NCI-H526 (cell line): ENCODE results near the gene CDC40.
"Not testable (repeated sequence)": the region's sequence is repeated elsewhere in the genome, so short reads cannot be mapped to it uniquely, and the experiment has no call there.

Experiments
- DNase-seq, 2 experiments: peaks; one replicate each; lab custom pipeline; 2025; lab: John Stamatoyannopoulos, UW

CDC40 gene

DNA sequence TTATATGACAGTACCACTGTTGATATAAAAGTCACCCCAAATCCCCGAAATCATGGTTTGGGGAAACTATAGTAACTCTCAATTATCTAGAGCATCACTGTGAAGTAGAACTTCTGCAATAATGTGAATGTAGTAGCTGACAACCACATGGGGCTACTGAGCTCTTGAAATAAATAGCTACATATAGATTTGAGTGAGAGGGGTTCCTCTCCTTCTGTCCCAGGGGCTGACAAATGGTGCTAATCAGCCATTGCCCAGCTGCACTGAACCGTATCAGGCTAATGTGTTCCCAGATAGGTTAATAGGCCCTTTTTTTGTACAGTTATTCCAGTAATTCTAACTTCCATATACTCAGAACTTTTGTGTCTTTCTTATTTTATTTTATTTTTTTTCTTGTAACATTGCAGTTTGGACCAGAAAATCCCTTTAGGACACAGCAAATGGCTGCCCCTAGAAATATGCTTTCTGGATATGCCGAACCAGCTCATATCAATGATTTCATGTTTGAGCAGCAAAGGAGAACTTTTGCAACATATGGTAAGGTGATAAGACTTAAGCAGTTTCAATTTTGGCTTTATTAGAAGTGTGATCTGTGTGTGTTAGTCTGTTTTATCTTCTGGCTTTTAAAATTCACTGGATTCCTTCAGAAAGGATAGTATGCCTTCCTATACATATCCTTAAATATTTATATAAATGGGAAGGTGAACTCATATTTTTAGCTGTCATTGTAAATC, 21.1 kb downstream of the CDC40 start:
- no peak for DNase-seq

DNA sequence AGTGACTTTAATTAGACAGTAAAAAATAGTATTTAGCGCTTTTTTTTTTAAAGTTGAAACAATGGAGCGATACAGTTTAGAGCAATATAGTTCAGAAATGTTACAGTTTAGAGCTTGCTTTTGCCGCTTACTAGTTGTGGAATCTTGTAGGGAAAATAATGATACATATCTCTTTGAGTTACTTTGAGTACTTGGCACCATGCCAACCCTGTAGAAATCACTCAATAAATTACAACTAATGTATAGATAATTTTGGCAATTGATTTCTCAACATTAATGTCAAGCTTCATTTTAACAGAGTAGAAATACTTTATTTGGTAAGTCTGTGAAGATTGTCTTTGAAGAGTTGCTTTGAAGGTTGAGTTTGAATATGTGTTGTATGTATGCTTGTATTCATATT, 27.4 kb downstream of the CDC40 start:
- DNase-seq: no peak

DNA sequence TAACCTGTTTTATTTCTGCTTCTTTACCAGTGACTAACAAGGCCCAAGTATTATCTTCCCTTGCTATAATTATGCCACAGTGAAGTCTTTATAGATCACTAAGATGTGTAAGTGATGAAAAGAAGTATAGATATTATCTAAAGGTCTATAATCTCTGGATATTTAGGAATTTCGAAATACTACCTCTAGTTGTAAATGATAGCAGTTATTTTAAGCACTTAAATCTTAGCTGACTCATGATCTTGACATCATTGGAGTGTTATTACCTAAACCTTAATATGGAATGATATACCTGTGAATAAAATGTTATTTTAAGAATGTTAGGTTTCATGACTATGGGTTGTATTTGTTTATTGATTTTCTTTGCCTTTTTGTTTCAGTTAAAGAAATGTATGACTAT, 31.5 kb downstream of the CDC40 start:
- no peak for DNase-seq

DNA sequence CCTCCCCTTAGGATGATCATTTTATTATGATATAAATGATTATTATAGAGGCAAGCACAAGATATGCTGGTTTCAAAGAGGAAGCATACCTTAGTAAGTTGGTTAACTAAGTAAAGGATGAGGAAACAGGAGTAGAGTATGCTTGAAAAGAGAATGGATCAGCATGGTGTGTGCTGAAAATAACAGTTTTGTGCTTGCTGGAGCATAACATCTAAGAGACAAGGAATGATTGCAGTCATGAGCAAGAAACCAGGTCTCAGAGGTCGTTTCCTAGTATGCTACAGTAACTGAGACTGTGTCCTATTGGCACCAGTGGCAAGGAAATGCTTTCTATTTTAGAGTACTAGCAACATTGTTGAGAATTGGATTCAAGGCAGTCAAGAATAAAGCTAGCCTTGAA, 34.1 kb downstream of the CDC40 start:
- no peak for DNase-seq

DNA sequence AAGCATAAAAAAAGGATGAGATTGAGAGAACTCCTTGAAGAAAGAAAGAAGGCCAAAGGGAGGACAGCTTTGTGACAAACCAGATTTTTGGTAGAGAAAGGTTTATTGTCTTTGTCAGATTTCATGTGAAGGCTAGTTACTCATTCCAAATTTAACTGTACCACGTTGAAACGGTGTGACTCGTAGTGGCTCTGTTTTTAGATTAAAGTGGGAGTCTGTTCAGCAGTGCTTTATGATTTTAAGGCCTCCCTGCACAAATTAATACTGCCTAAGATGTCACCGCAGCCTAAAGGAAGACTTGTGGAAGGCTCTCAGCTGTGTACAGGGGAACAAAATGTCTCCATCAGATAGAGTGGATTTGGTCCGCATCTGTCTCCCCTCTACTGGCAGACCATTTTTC, 35.9 kb downstream of the CDC40 start:
- no peak for DNase-seq

DNA sequence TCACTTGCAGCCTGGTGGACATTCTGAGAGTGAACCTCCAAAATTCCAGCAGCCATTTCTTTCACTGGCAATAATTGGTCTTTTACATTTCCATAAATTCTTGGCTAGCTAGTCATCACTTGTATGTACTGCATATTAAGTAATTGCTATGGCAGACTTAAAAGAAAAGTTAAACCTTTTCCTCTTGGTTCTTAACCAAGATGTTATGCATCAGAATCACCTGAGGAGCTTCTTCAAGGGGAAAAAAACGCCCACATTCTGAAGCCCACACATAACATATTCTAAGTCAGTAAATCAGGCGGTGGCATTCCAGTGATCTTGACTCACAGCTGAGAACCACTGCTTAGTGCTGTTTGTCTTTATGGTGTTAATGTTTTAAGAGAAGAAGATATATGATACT, 37.0 kb downstream of the CDC40 start:
- DNase-seq: no peak

DNA sequence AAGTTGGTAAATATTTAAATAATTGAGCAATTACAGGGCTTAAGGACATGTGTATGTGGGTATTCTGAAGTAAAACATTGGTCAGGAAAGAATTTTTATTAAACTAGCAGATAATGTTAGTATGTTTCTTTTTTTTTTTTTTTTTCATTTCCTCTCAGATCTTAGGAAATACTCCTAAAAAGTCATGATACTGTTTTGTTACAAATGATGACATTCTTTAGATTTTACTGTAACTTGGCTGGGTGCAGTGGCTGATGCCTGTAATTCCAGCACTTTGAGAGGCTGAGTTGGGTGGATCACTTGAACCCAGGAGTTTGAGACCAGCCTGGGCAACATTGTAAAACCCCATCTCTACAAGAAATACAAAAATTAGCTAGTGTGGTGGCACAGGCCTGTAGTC, 41.5 kb downstream of the CDC40 start:
- no peak for DNase-seq

DNA sequence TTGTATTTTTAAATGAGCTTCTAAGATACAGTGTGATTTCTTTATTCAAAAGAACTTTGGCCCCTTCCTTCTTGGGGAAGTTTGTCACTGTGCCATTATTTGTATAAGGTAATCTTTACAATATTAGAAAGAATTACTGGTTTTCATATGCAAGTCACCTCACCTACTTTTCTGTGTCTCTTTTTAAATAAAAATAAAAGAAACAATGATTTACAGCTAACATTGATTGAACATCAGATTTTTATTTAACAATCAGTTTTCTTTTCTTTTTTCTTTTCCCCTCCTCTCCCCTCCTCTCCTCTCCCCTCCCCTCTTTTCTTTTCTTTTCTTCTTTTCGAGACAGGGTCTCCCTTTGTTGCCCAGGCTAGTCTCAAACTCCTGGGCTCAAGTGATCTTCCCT, 46.0 kb downstream of the CDC40 start:
- DNase-seq: no peak

DNA sequence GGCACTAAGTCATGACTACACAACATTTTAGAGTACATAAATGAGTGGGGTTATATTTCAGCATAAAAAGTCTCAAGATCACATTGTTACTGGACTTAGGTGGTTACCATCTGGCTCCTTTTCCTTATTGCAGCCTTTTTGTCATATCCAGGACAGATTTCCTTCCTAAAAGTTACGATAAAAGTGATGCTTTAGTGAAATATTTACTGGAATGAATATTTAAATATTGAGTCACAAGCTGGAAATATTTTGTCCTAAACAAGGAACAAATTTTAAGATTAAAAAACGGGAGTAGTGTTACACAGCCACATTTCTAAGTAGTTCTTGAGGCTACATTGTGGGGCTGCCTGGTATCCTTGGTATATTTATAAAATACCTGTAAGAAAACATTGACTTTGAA, 52.2 kb downstream of the CDC40 start:
- DNase-seq: no peak

DNA sequence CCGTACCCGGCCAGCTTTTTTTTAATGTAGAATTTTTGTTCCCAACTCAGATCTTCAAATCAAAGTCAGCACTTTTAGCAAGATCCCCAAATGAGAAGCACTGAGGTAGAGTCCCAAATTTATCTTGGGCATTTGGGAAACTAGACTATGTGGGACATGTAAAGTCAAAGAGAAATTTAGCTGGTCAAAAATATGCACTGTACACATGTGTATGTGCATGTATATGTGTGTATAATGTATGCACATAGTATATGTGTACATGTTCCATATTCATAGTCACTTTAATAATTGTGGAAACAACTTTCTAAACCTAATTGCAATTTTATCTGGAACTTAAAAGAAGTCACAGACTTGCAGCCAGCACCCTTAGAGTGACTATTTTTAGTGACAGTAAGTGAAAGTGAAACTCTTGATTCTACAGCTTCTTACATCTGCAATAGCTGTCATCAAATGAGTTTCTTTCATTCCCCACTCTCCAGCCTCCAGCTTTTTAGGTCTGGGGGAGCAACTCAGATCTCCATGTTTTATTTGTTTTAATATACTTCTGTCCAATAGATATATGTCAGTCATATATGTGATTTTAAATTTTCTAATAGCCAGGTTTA, 53.6 kb downstream of the CDC40 start:
- no peak for DNase-seq

DNA sequence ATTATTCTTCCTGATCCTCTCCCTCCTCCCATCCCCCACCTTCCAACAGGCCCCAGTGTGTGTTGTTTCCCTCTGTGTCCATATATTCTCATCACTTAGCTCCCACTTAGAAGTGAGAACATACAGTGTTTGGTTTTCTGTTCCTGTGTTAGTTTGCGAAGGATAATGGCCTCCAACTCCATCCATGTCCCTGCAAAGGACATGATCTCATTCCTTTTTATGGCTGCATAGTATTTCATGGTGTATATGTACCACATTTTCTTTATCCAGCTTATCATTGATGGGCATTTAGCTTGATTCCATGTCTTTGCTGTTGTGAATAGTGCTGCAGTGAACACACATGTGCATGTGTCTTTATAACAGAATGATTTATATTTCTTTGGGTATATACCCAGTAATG, 55.8 kb downstream of the CDC40 start:
- not testable (repeated sequence) for DNase-seq

DNA sequence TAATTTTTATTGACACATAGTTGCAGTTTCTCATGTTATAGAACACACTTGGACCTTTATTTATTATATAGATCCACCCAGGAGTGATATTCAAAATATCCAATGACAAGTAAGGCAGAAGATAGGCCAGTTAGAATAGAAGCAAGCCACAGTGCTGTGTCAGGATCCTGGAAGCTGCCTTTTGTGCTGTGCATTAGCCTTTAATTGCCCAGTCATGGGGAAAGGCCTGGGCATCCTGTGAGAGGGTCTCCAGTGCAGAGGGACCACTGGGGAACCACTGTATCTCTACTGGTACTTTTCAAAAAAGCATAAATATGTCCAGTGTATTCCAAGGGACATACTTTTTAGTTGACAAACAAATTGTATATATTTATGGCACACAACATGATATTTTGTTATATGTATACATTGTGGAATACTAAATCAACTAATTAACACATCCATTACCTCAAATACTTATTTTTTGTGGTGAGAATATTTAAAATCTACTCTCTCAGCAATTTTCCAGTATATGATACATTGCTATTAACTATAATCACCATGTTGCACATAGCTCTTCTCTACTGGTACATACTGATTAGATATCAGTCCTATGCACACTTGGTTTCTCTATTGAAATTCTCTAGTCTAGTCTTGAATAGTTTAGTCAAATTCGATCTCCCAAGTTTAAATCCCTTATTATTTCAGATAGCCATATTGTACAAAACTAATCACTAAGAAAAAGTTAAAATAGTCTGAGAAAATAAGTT, 59.5 kb downstream of the CDC40 start:
- DNase-seq: no peak

DNA sequence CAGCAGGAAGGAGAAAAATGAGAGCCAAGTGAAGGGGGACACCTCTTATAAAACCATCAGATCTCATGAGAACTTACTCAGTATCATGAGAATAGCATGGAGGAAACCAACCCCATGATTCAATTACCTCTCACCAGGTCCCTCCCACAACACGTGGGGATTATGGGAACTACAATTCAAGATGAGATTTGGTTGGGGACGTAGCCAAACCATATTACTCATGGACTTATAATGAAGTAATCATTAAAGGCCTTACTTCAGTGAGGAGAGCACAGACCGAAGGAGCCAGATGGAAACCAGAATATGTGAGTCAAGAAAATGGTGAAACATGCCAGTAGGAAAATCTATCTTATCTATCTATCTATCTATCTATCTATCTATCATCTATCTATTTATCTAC, 64.4 kb downstream of the CDC40 start:
- DNase-seq: not testable (repeated sequence)

DNA sequence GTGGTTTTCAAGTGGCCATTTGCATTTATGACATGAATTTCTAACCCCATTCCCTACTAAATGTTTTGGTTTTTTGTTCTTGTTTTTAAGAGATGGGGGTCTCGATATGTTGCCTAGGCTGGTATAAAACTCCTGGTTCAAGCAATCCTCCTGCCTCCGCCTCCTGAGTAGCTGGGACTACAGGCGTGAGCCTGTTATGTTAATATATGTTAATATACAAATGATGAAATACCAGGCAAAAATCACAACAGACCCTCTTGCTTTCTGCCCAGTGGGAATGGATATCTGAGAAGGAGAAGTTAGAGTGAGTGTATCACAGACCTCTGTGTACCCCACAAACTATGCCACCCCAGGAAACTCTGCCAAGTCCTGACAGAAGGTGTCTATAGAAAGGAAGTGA, 66.2 kb downstream of the CDC40 start:
- DNase-seq: no peak

DNA sequence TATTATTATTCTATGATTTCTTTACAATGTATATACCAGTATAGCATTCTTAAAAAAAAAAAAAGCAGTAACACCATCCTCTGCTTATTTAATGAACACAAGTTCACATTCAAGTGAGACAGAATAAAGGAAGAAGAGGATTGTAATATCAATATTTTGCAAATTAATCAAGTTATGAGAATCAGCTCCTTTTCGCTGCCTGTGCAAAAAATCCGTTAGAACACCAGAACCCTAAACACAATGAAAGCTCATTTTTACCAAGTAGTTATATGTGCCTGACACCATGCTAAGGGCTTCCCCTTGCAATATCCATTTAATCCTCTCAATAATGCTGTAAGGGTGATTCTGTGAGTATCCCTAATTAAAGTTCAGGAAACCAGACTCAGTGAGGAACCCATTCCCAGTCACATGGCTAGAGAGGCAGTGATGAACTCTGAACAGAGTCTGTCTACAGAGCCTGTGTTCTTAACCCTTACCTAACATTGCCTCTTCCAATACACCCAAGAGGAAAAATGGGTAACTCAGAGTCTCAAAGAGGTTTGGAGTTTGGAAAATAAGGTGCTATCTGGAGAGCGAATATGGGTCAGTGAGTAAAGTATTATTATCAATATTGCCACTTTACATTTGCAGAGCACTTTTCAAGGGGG, 66.8 kb downstream of the CDC40 start:
- no peak for DNase-seq

DNA sequence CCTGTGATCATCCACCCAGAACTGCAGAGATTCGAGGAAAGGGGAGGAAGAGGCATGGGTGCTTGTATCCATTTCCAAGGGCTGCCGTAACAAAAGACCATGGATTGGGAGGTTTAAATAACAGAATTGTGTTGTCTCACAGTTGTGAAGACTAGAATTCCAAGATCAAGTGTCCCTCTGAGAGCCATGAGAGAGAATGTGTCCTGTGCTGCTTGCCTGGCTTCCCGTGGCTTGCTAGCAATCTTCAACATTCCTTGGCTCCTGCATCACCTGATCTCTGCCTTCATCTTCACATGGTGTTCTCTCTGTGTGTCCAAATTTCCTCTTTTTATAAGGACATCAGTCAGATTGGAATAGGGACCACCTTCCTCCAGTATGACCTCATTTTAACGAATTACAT, 69.8 kb downstream of the CDC40 start:
- no peak for DNase-seq

DNA sequence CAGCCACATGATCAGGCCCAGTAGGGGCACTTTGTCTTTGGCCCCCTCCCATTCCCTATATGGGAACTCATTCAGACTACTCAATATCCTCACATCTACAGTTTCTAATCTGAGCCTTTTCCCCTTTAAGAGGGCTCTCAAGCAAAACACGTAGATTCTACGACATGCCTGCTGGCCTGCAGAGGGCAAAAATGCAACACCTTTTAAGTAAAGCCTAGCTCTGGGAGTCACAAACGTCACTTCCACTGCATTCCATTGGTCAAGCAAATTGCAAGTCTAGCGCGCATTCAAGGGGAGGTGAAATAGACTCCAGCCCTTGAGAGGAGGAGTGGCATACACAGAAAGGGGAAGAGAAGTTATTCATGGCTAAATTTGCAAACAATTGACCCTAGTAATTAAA, 70.6 kb downstream of the CDC40 start:
- DNase-seq: peak in 1 of 2 experiments; percentile 4

DNA sequence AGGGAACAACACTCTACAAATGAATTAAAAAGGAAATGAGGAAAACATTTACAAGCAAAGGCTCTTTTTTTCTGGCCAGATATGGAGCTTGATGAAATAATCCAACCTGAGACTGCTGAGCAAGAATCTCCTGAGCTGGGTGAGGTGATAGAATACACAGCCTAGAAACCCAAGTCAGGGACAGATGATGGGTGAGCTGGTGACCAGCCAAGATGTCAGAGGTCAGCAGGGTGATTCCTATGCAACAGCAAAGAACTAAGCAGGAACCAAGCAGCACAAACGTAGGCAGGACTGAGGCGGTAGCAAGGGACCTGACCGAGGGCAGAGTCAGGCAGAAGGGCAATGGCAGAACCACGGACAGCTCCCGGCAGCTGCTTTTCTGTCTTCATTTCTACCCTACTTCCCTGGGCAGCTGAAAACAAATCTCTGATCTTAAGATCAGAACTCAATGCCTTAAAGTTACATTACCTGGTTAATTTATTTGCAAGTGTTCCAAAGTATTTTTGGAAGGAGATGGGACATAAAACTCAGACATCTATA, 75.1 kb downstream of the CDC40 start:
- DNase-seq: no peak

DNA sequence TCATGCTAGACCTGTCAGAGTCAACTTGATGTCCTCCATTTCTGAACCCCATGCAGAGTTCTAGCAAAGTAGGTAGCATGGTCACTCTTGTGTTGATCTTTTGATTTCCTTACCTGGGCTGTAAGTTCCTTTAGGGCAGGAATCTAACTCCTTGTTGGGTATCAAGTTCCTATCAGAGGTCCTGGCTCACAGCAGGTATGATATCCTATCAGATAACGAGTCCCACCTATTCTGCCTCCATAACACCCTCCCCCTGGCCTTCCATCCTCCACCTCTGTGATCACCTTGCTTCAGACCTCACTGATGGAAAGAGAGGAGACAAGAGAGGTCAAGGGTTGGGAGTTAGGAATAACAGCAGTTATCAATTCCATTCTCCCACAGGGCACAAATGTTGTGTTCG, 76.1 kb downstream of the CDC40 start:
- DNase-seq: no peak

DNA sequence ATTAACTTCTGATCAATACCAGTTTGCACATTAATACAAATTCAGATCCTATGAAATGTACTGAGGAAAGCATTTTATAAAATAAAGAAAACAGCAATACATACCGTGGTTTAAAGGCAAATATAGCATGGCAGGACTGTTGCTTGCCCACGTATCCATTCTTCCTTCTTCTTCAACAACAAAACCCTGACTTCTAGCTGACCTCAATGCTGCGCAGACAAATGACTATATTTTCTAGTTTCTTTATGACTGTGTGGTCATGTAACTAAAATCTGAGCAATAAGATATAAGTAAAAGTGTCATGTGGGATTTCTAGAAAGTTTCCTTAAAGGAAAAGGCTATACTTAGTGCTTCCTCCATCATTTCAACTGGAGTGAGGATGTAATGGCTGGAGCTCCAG, 85.0 kb downstream of the CDC40 start:
- DNase-seq: no peak

DNA sequence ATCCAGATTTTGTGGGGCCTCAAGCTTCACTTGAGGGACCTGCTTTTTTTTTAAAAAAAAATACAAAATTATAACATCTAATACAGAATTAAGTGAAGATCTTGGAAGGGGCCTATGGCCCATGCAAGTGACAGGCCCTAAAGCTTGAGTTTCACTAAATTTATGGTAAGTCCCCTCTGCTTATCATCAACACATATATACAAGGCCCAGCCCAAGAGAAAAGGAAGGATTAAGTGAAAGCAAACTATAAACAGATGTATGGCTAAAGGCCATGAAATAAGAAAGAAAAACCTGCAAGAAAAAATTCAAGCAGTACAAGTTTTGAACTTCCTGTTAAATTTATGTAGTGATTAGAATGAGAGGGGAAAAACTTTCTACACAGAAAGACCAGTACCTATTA, 86.8 kb downstream of the CDC40 start:
- no peak for DNase-seq

DNA sequence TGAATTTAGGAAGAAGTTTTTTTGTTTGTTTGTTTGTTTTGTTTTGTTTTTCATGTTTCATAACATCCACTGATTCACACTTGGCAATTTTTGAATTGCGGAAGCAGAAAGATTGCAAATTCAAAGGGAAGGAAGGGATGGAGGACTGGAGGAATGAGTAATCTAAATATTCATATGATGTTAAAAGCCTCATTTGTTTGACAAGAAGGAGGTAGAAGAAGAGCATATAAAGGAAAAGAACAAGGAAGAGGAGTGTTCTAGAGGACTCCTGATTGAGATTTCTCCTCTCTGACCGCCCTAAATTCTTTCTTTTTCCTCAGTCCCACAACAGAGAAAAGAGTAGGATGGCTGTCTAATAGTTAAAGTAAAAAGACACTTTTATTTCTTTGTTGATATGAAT, 89.4 kb downstream of the CDC40 start:
- no peak for DNase-seq

DNA sequence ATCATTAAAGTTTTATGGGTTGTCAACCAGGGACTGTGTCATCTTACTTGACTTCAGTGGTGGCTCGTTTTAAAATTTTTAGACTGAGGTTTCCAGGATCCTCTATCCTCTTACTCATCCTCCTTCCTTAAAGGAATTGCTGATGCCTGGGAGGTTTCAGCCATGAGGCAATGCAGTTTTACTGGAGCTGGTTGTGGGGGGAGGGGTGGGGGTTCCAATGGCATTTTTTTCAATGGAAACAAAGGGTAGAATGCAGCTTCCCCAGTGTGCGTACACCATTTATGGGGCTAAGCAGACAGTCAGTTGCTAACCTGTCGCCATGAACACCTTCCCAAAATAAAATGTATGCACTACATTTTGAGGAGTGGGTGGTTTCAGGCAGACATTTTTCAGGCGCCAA, 89.9 kb downstream of the CDC40 start:
- DNase-seq: no peak
